A549 (cell line): ENCODE measurements around the gene DDN. TPM values are rescaled to one million over a fixed set of nuclear protein-coding genes. Genes with fewer than 3 reads are reported as not detected.

Experiments used
- ATAC-seq, 2 experiments: fragments of 200-7000 bp in 1 of 2; fragments of >200 bp in 1 of 2; cut with Nextera tagmentation in 1 of 2; cut with Tn5 transposase in 1 of 2; 3 replicates each; pipeline versions ENCODE4 v1.8.0 to v1.9.1; 2018 to 2020; ENCODE audit warnings: mild to moderate bottlenecking in 1 of 2, moderate library complexity in 1 of 2
- CTCF ChIA-PET: fragments of 300-600 bp; sonication (Branson Sonifier 250); formaldehyde crosslinking; extraction: SDS; loops from one replicate; lab custom pipeline; 2021; ENCODE audit warnings: antibody characterized with exemption, inconsistent platforms; lab: Yijun Ruan, JAX
- POLR2A ChIA-PET: fragments of 350-600 bp; formaldehyde crosslinking; extraction: SDS; loops from one replicate; lab custom pipeline; 2021; ENCODE audit warnings: antibody characterized with exemption, inconsistent platforms; lab: Yijun Ruan, JAX
- DNase-seq, 2 experiments: peaks; one replicate each; pipeline versions ENCODE4 v3.0.0 to v3.0.0-alpha.2; 2011 to 2016; ENCODE audit warnings: low read depth in 1 of 2, low spot score in 1 of 2
- FAIRE-seq: peaks from 2 replicates; lab custom pipeline; 2011; peaks lifted over from hg19 to GRCh38; lab: Jason Lieb, UNC
- H3K27ac ChIP-seq, 2 experiments: fragments of >200 bp; sonication (Bioruptor Twin); formaldehyde crosslinking; 3 replicates each; pipeline ENCODE4 v1.5.1; 2016 to 2017
- H3K4me1 ChIP-seq: fragments of >200 bp; sonication (Bioruptor Twin); formaldehyde crosslinking; 3 replicates; pipeline ENCODE4 v1.6.1; 2016
- H3K4me2 ChIP-seq: fragments of >200 bp; sonication (Bioruptor Twin); formaldehyde crosslinking; 3 replicates; pipeline ENCODE4 v1.6.1; 2016
- H3K4me3 ChIP-seq: fragments of >200 bp; sonication (Bioruptor Twin); formaldehyde crosslinking; 3 replicates; pipeline ENCODE4 v1.5.1; 2016
- H3K9me3 ChIP-seq: fragments of >200 bp; sonication (Bioruptor Twin); formaldehyde crosslinking; 3 replicates; pipeline ENCODE4 v1.6.1; 2016
- CBX8 ChIP-seq: fragments of 200-600 bp; sonication (generic); IDR thresholded peaks from 2 replicates; pipeline ENCODE4 v1.6.1; 2016
- CHD2 ChIP-seq: fragments of 150-350 bp; IDR thresholded peaks from 2 replicates; pipeline ENCODE4 v1.6.1; 2014; ENCODE audit warnings: low read length; ENCODE audit not compliant: partially characterized antibody
- CTCF ChIP-seq: fragments of >200 bp; sonication (Bioruptor Twin); formaldehyde crosslinking; IDR thresholded peaks from 3 replicates; pipeline ENCODE4 v1.5.1; 2016
- ESRRA ChIP-seq: fragments of 150-350 bp; IDR thresholded peaks from 2 replicates; pipeline ENCODE4 v1.6.1; 2014; ENCODE audit warnings: mild to moderate bottlenecking, low read length, borderline replicate concordance
- HEYL ChIP-seq: fragments of 250-450 bp; sonication (Bioruptor Pico); IDR thresholded peaks from 2 replicates; pipeline ENCODE4 v1.8.0; 2021; ENCODE audit warnings: mild to moderate bottlenecking, moderate library complexity
- KDM1A ChIP-seq: fragments of 200-600 bp; sonication (generic); IDR thresholded peaks from 2 replicates; pipeline ENCODE4 v1.6.1; 2016; ENCODE audit warnings: low read depth, mild to moderate bottlenecking
- MAFK ChIP-seq: fragments of 450-650 bp; IDR thresholded peaks from 2 replicates; pipeline ENCODE4 v1.6.1; 2014; ENCODE audit not compliant: partially characterized antibody
- MAX ChIP-seq: IDR thresholded peaks from 2 replicates; pipeline ENCODE4 v1.6.1; 2012
- MAZ ChIP-seq: fragments of 150-350 bp; IDR thresholded peaks from 2 replicates; pipeline ENCODE4 v1.6.1; 2014; ENCODE audit warnings: antibody characterized with exemption, low read depth, low read length, borderline replicate concordance
- NFE2L2 ChIP-seq: fragments of 150-350 bp; conservative IDR thresholded peaks from 2 replicates; pipeline ENCODE4 v1.6.1; 2014; ENCODE audit warnings: low read length
- NPAS2 ChIP-seq: fragments of 250-450 bp; sonication (Bioruptor Pico); IDR thresholded peaks from 2 replicates; pipeline ENCODE4 v1.8.0; 2022; ENCODE audit warnings: mild to moderate bottlenecking, moderate library complexity, borderline replicate concordance
- POLR2A ChIP-seq: IDR thresholded peaks from 2 replicates; pipeline ENCODE4 v1.6.1; 2012; ENCODE audit warnings: mild to moderate bottlenecking, low read length
- RCOR1 ChIP-seq: fragments of 150-350 bp; IDR thresholded peaks from 2 replicates; pipeline ENCODE4 v1.6.1; 2014; ENCODE audit warnings: antibody characterized with exemption, low read length, low read depth
- WGBS: methylation state at CpG from one replicate; pipeline ENCODE4 v1.1.6; 2017; ENCODE audit errors: missing lambda C conversion rate; 5-methylcytosine and 5-hydroxymethylcytosine counted together
- polyA plus RNA-seq, 4 experiments: library from polyadenylated mRNA; depleted of rRNA in 3 of 4; stranded (reverse); fragments of >200 nt; fragmentation: RNase III in 1 of 4; extraction: RNeasy Plus Mini Kit Qiagen cat#74134 plus additional on column Dnase treatment in 1 of 4; gene quantifications; 2 replicates in 3 of 4; 3 replicates in 1 of 4; pipeline ENCODE4 v1.2.3, GENCODE V29; 2011 to 2017
- TF ChIP-seq, protein P1 (sequence below): fragments of 150-350 bp; IDR thresholded peaks from 2 replicates; pipeline ENCODE4 v1.6.1; 2014; ENCODE audit warnings: low read depth, mild to moderate bottlenecking, low read length
- TF ChIP-seq, protein P2 (sequence below): IDR thresholded peaks from 2 replicates; pipeline ENCODE4 v1.6.1; 2012
- TF ChIP-seq, protein P3 (sequence below): fragments of 450-650 bp; IDR thresholded peaks from 2 replicates; pipeline ENCODE4 v1.6.1; 2014; ENCODE audit warnings: antibody characterized with exemption

Gene DDN
- polyA plus RNA-seq, 2 of the 4 experiments (the other 2 are of a cell fraction) = 0.12 to 0.50 TPM

- no peak for ATAC-seq
- TF ChIP-seq RCOR1 = no peak
- no peak for TF ChIP-seq MAFK
- TF ChIP-seq CBX8 = no peak
- TF ChIP-seq POLR2A = no peak
- no peak for TF ChIP-seq NFE2L2
- no peak for TF ChIP-seq CTCF
- TF ChIP-seq, protein P1, sequence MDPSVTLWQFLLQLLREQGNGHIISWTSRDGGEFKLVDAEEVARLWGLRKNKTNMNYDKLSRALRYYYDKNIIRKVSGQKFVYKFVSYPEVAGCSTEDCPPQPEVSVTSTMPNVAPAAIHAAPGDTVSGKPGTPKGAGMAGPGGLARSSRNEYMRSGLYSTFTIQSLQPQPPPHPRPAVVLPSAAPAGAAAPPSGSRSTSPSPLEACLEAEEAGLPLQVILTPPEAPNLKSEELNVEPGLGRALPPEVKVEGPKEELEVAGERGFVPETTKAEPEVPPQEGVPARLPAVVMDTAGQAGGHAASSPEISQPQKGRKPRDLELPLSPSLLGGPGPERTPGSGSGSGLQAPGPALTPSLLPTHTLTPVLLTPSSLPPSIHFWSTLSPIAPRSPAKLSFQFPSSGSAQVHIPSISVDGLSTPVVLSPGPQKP = no peak
- TF ChIP-seq CHD2 = no peak
- no peak for TF ChIP-seq NPAS2
- TF ChIP-seq, protein P2, sequence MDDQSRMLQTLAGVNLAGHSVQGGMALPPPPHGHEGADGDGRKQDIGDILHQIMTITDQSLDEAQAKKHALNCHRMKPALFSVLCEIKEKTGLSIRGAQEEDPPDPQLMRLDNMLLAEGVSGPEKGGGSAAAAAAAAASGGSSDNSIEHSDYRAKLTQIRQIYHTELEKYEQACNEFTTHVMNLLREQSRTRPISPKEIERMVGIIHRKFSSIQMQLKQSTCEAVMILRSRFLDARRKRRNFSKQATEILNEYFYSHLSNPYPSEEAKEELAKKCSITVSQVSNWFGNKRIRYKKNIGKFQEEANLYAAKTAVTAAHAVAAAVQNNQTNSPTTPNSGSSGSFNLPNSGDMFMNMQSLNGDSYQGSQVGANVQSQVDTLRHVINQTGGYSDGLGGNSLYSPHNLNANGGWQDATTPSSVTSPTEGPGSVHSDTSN = no peak
- no peak for TF ChIP-seq KDM1A
- no peak for TF ChIP-seq MAZ
- no peak for FAIRE-seq
- DNase-seq = no peak
- Histone ChIP-seq H3K4me2 (no peak overlapping the region), H3K4me1 (peaks cover 16% of the 10 kb centered on the region; the same call in 2 of the 3 replicates), H3K27ac (no peak overlapping the region), H3K4me3 (no peak overlapping the region; the same call in 2 of the 3 replicates), H3K9me3 (no peaks in the 10 kb centered on the region)
- ChIA-PET CTCF (interaction anchor here (0.9 to 77.5 kb wide), 7 partner anchors 0 to 165 kb away, joined by 3 to 2584 read pairs (median 14); partner anchors contain the start of genes ARF3, DDN, FKBP11 and PRKAG1), POLR2A (no interaction called here)
- 57% methylated on average over 51 of the region's 55 CpGs for WGBS
Observed at GRCh38 chr12:48979602-48980388, 19.4 kb downstream of the DDN start.

- POLR2A ChIA-PET = no interaction called here
- 43% methylated on average over 40 of the region's 45 CpGs for WGBS
- peak overlapping the region in 1 of 2 experiments; percentile 31; a peak in 1 of 6 replicates for H3K27ac ChIP-seq
- no peak for FAIRE-seq
- peaks cover 16% of the 10 kb centered on the region; the same call in 2 of the 3 replicates for H3K4me1 ChIP-seq
- no peaks in the 10 kb centered on the region for H3K9me3 ChIP-seq
- TF ChIP-seq RCOR1 = no peak
- TF ChIP-seq HEYL (CRISPR knock-in tag) = no peak
- no peak for TF ChIP-seq MAX
- no peak for TF ChIP-seq KDM1A
- TF ChIP-seq ESRRA = no peak
- TF ChIP-seq, protein P3, sequence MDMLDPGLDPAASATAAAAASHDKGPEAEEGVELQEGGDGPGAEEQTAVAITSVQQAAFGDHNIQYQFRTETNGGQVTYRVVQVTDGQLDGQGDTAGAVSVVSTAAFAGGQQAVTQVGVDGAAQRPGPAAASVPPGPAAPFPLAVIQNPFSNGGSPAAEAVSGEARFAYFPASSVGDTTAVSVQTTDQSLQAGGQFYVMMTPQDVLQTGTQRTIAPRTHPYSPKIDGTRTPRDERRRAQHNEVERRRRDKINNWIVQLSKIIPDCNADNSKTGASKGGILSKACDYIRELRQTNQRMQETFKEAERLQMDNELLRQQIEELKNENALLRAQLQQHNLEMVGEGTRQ = no peak
- TF ChIP-seq, all 56 proteins: peak for 0
- CTCF ChIA-PET = interaction anchor here (0.5 to 77.5 kb wide), 14 partner anchors 1 to 801 kb away, joined by 3 to 2584 read pairs (median 11); partner anchors contain the start of genes ARF3, DDN, FKBP11 and PRKAG1
- ATAC-seq (peak in 1 of 2 experiments; percentile 0; a peak in 2 of 6 replicates), DNase-seq (no peak)
- Histone ChIP-seq H3K4me2 (peak overlapping the region; percentile 96), H3K4me3 (peak overlapping the region; percentile 42; the same call in 1 of the 3 replicates)
Observed at GRCh38 chr12:48978741-48979601, 20.2 kb downstream of the DDN start.
